ENCODE data around the gene SAMD14. TPM values are rescaled to one million over a fixed set of nuclear protein-coding genes. Genes with fewer than 3 reads are reported as not detected.

Gene SAMD14
- total and polyA plus RNA-seq, 2 of the 4 experiments (the other 2 are of a cell fraction) = 1.4 to 6.2 TPM

GRCh38 chr17:50133769-50134099 is 3.8 kb upstream of the SAMD14 start:
- Histone ChIP-seq H2BK5ac (ENCODE audit: low read depth, low read length, poor library complexity, severe bottlenecking) (peak overlapping the region; percentile 59), H2AK9ac (replicated peaks; ENCODE audit: low read depth, low read length, poor library complexity) (no peak overlapping the region), H3K18ac (ENCODE audit: low read depth, low read length) (no peak overlapping the region), H4K5ac (ENCODE audit: low read depth, low read length) (no peak overlapping the region), H3K4me2 (ENCODE audit: low read depth, low read length) (no peak overlapping the region; the same call in 1 of the 2 replicates), H3K4me1 (ENCODE audit: control insufficient read depth, insufficient read depth, low read length) (peaks cover 18% of the 10 kb centered on the region), H3K9ac (ENCODE audit: low read depth, low read length) (0 out of 2 replicates have a peak overlapping the region, but pooled peaks have one; percentile 14), H3K14ac (replicated peaks; ENCODE audit: low read depth, low read length) (peak overlapping the region; percentile 52; the same call in 1 of the 2 replicates), H3K56ac (ENCODE audit: extremely low read depth, insufficient read depth, low read length) (no peak overlapping the region), H3K9me1 (ENCODE audit: insufficient read depth, low read length) (peaks cover 6% of the 10 kb centered on the region), H3K23ac (ENCODE audit: low read depth, low read length) (0 out of 2 replicates have a peak overlapping the region, but pooled peaks have one; percentile 24), H3K27ac (ENCODE audit: insufficient read depth, low read length) (no peak overlapping the region), H3K79me1 (ENCODE audit: low read depth in 1 of 2, low read length in 2 of 2) (peaks cover 24 to 56% of the 10 kb centered on the region in 2 experiments; a peak in 3 of 4 replicates), H2BK120ac (ENCODE audit: low read depth, low read length) (no peak overlapping the region), H2BK20ac (ENCODE audit: low read depth, low read length) (no peak overlapping the region), H3K9me3 (ENCODE audit: control insufficient read depth, insufficient read depth, low read length) (no peaks in the 10 kb centered on the region), H4K8ac (ENCODE audit: low read depth in 2 of 2, low read length in 2 of 2) (peak overlapping the region in 1 of 2 experiments; percentile 6; a peak in 1 of 4 replicates), H4K91ac (ENCODE audit: insufficient read depth, low read depth, low read length) (no peak overlapping the region), H3K4ac (ENCODE audit: low read depth, low read length) (peak overlapping the region; percentile 66; the same call in 1 of the 2 replicates), H2AFZ (replicated peaks; ENCODE audit: low read length, poor library complexity) (peak overlapping the region; percentile 71), H3K4me3 (ENCODE audit: insufficient read depth, low read depth, low read length) (no peak overlapping the region), H3K27me3 (ENCODE audit: control insufficient read depth, insufficient read depth, low read length) (no peaks in the 10 kb centered on the region), H4K20me1 (ENCODE audit: insufficient read depth, low read length) (peaks cover 32% of the 10 kb centered on the region), H2BK15ac (ENCODE audit: low read depth, low read length) (0 out of 3 replicates have a peak overlapping the region, but pooled peaks have one; percentile 17), H2AK5ac (ENCODE audit: low read depth, low read length) (peak overlapping the region; percentile 82; the same call in 1 of the 2 replicates), H3K36me3 (ENCODE audit: control insufficient read depth, insufficient read depth, low read length) (peaks cover 44% of the 10 kb centered on the region)
- BruUV-seq (replicated peaks) = no TSS peak
- CTCF ChIA-PET = no interaction called here
- DNase-seq = no peak
- WGBS, 2 experiments (ENCODE audit: extremely low coverage in 2 of 2, insufficient read length in 1 of 2) = 25% methylated on average over 4 of the region's 16 CpGs; no CpG with 5 or more reads in 1 of the 2 experiments
- in situ Hi-C loops (cut with MboI; ENCODE audit: low sequenced_read_pairs) (no loop called here), dilution Hi-C loops (cut with HindIII; ENCODE audit: low sequenced_read_pairs, unreplicated experiment) (no loop called here), intact Hi-C loops (cut with micrococcal nuclease) (no loop called here)
- 0 out of 2 replicates have a peak, but pooled peaks have one; percentile 16 for ATAC-seq (ENCODE audit: low read depth)
- TF ChIP-seq MXI1 (IDR thresholded peaks at IDR 0.05; ENCODE audit: borderline replicate concordance, low read depth, low read length) = no peak
- no peak for TF ChIP-seq CHD1 (IDR thresholded peaks at IDR 0.05; ENCODE audit: low read depth, low read length)
- no peak for TF ChIP-seq FOS (IDR thresholded peaks at IDR 0.05; ENCODE audit: low read depth, low read length)
- TF ChIP-seq SMC3 (IDR thresholded peaks at IDR 0.05; ENCODE audit: low read depth, low read length) = no peak
- TF ChIP-seq RAD21 (IDR thresholded peaks at IDR 0.05; ENCODE audit: low read length) = no peak
- no peak for TF ChIP-seq BHLHE40 (IDR thresholded peaks at IDR 0.05; ENCODE audit: low read depth, low read length)
- TF ChIP-seq, protein P1, sequence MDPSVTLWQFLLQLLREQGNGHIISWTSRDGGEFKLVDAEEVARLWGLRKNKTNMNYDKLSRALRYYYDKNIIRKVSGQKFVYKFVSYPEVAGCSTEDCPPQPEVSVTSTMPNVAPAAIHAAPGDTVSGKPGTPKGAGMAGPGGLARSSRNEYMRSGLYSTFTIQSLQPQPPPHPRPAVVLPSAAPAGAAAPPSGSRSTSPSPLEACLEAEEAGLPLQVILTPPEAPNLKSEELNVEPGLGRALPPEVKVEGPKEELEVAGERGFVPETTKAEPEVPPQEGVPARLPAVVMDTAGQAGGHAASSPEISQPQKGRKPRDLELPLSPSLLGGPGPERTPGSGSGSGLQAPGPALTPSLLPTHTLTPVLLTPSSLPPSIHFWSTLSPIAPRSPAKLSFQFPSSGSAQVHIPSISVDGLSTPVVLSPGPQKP (IDR thresholded peaks at IDR 0.05; ENCODE audit: borderline replicate concordance, low read depth, low read length) = no peak
- TF ChIP-seq USF2 (IDR thresholded peaks at IDR 0.05; ENCODE audit: low read depth, low read length) = no peak
- no peak for TF ChIP-seq RFX5 (IDR thresholded peaks at IDR 0.05; ENCODE audit: low read depth, low read length)
- TF ChIP-seq MAFK (IDR thresholded peaks at IDR 0.05; ENCODE audit: low read depth, low read length) = no peak
- TF ChIP-seq MAZ (IDR thresholded peaks at IDR 0.05; ENCODE audit: borderline replicate concordance, low read depth, low read length) = no peak
- no peak for TF ChIP-seq CEBPB (IDR thresholded peaks at IDR 0.05; ENCODE audit: low read depth, low read length)
- TF ChIP-seq, protein P2, sequence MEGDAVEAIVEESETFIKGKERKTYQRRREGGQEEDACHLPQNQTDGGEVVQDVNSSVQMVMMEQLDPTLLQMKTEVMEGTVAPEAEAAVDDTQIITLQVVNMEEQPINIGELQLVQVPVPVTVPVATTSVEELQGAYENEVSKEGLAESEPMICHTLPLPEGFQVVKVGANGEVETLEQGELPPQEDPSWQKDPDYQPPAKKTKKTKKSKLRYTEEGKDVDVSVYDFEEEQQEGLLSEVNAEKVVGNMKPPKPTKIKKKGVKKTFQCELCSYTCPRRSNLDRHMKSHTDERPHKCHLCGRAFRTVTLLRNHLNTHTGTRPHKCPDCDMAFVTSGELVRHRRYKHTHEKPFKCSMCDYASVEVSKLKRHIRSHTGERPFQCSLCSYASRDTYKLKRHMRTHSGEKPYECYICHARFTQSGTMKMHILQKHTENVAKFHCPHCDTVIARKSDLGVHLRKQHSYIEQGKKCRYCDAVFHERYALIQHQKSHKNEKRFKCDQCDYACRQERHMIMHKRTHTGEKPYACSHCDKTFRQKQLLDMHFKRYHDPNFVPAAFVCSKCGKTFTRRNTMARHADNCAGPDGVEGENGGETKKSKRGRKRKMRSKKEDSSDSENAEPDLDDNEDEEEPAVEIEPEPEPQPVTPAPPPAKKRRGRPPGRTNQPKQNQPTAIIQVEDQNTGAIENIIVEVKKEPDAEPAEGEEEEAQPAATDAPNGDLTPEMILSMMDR (conservative IDR thresholded peaks at IDR 0.05; ENCODE audit: low read depth, low read length) = no peak
- POLR2A ChIA-PET (ENCODE audit: unreplicated experiment) = no interaction called here
